ENCODE results near the gene LRMDA.

Gene LRMDA

DNA sequence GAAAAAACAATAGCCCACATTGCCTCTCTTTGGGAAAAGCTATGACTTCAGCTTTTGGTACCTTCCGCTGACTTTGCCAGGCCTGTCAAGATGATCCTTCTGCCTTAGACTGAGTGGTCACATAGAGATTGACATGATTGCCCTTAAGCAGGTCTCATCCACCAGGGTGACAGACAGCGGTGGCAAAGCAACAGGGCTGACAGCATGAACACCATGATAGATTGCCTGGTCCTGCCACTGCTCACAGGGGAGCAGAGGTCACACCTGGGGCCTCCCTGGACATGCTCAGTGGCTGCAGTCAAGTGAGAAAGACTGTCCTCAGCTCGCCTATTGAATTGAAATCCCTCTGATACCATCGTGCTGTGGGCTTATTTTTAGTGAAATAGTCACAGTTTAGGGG, 1125.9 kb downstream of the LRMDA start:
- no peak overlapping the region for H2BK120ac ChIP-seq (ENCODE audit: low read depth, low read length)
- no peak for DNase-seq
- no peak overlapping the region for H3K9ac ChIP-seq (ENCODE audit: low read length)
- H3K27ac ChIP-seq (ENCODE audit: low read length, poor library complexity, severe bottlenecking), result no peak overlapping the region
- H3K9me3 ChIP-seq (ENCODE audit: control insufficient read depth, low read length), result no peaks in the 10 kb centered on the region
- WGBS, result 84% methylated on average over 4 of the region's 4 CpGs
- no peak overlapping the region for H4K8ac ChIP-seq (ENCODE audit: low read length)
- H2AFZ ChIP-seq (ENCODE audit: low read depth, low read length), result no peak overlapping the region
- H2BK12ac ChIP-seq (ENCODE audit: low read length in 2 of 2), result peak overlapping the region in 1 of 2 experiments; percentile 50
- no peak overlapping the region for H2AK5ac ChIP-seq (ENCODE audit: low read length, severe bottlenecking)
- H2BK15ac ChIP-seq (ENCODE audit: low read depth, poor library complexity, severe bottlenecking), result no peak overlapping the region
- peaks cover 1% of the 10 kb centered on the region for H3K4me1 ChIP-seq (ENCODE audit: control insufficient read depth, insufficient read depth, low read depth, low read length)
- peak overlapping the region in 1 of 2 experiments; percentile 85 for H3K23ac ChIP-seq (ENCODE audit: low read length in 2 of 2)
- no peaks in the 10 kb centered on the region for H3K79me1 ChIP-seq (replicated peaks; ENCODE audit: low read length, poor library complexity, severe bottlenecking)
- H3K27me3 ChIP-seq (ENCODE audit: control insufficient read depth in 1 of 2, insufficient read depth in 1 of 2, low read length in 2 of 2), result no peaks in the 10 kb centered on the region
- H3K36me3 ChIP-seq (ENCODE audit: control insufficient read depth in 1 of 2, insufficient read depth in 2 of 2, low read depth in 1 of 2, low read length in 2 of 2), result no peaks in the 10 kb centered on the region
- H3K14ac ChIP-seq (ENCODE audit: low read length in 2 of 2), result peak overlapping the region in 1 of 2 experiments; percentile 61
- H3K18ac ChIP-seq (ENCODE audit: low read depth in 1 of 2, low read length in 2 of 2), result peak overlapping the region; percentile 10 to 16
- peak overlapping the region in 1 of 2 experiments; percentile 9 for H3K4ac ChIP-seq (ENCODE audit: low read depth in 1 of 2, low read length in 2 of 2)
- H3K4me2 ChIP-seq (ENCODE audit: low read length, poor library complexity, severe bottlenecking), result no peak overlapping the region
- H4K91ac ChIP-seq (ENCODE audit: low read length), result no peak overlapping the region
- no peak overlapping the region for H3K4me3 ChIP-seq (ENCODE audit: insufficient read depth in 1 of 2, low read depth in 1 of 2, low read length in 2 of 2)
- no peak overlapping the region for H2BK5ac ChIP-seq (ENCODE audit: low read depth, low read length, poor library complexity, severe bottlenecking)

DNA sequence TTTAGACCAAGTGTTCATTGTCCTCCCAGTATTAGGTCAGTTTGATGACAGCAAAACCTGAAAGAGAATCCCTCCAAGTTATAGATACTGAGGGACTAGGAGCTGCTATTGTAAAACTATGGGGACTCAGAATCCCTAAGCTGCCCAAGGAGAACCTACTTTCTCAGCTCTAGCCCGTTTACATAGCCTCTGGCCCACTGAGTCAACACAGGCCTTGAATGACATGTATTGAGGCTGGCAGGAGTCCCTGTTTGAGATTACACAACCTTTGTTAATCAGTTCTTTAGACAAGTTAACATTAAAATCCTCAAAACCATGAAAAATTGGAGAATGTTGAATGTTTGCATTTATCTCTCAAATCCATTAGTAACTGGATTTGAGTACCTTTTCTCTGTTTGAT, 1127.2 kb downstream of the LRMDA start:
- Histone ChIP-seq H2BK12ac (ENCODE audit: low read length in 2 of 2) (no peak overlapping the region), H2BK120ac (ENCODE audit: low read depth, low read length) (no peak overlapping the region), H2AK5ac (ENCODE audit: low read length, severe bottlenecking) (no peak overlapping the region), H4K8ac (ENCODE audit: low read length) (no peak overlapping the region), H3K27me3 (ENCODE audit: control insufficient read depth in 1 of 2, insufficient read depth in 1 of 2, low read length in 2 of 2) (no peaks in the 10 kb centered on the region), H2BK15ac (ENCODE audit: low read depth, poor library complexity, severe bottlenecking) (no peak overlapping the region), H3K14ac (ENCODE audit: low read length in 2 of 2) (no peak overlapping the region), H3K4me3 (ENCODE audit: insufficient read depth in 1 of 2, low read depth in 1 of 2, low read length in 2 of 2) (no peak overlapping the region), H2AFZ (ENCODE audit: low read depth, low read length) (no peak overlapping the region), H3K27ac (ENCODE audit: low read length, poor library complexity, severe bottlenecking) (peak overlapping the region; percentile 31), H3K9me3 (ENCODE audit: control insufficient read depth, low read length) (no peaks in the 10 kb centered on the region), H3K18ac (ENCODE audit: low read depth in 1 of 2, low read length in 2 of 2) (no peak overlapping the region), H3K36me3 (ENCODE audit: control insufficient read depth in 1 of 2, insufficient read depth in 2 of 2, low read depth in 1 of 2, low read length in 2 of 2) (no peaks in the 10 kb centered on the region), H3K4me2 (ENCODE audit: low read length, poor library complexity, severe bottlenecking) (no peak overlapping the region), H3K9ac (ENCODE audit: low read length) (no peak overlapping the region), H3K4me1 (ENCODE audit: control insufficient read depth, insufficient read depth, low read depth, low read length) (peaks cover 1% of the 10 kb centered on the region), H3K79me1 (replicated peaks; ENCODE audit: low read length, poor library complexity, severe bottlenecking) (no peaks in the 10 kb centered on the region), H3K4ac (ENCODE audit: low read depth in 1 of 2, low read length in 2 of 2) (no peak overlapping the region), H3K23ac (ENCODE audit: low read length in 2 of 2) (no peak overlapping the region), H4K91ac (ENCODE audit: low read length) (no peak overlapping the region), H2BK5ac (ENCODE audit: low read depth, low read length, poor library complexity, severe bottlenecking) (no peak overlapping the region)
- no CpG with 5 or more reads among the region's 1 CpG for WGBS
- DNase-seq, result peak; percentile 72

DNA sequence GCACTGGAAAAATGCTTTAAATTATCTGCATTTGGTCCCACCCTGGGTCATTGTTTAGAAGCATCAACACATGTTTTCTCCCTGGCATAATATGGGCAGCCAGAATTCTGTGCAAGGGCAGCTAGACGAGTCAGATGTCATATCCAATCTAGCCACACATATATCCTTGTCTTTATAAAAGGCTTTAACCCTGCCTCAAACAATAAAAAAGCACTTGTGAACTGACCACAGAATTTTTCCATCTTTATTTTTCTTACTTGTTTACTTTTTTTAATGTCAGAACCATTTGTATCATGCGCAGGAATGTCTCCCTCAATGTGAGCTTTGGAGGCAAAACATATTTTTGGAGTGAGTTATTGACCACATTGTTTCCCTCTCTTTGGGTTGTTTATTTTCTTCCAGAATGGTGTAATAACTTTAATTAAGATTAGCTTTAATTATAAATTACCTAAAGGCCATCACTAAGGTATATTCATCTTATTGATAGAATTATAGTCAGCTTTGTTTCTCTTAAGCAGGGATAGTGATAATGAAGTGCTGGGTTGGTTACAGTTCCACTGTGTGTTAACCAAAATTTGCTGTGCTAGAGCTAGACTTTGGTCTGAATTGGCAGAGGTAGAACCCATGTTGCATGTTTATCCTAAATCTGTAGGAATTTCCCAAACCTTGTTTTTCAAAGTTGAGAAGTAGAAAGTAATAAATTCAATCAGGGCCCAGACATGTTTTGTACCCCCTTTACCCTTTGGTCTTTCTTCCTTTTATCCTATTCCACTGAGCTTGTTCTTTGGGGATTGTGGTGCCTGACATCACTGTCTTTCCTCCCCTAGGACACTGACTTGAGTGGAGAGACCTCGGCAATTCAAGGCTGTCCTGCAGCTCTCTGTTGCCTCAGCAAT, 1127.8 kb downstream of the LRMDA start:
- Histone ChIP-seq H2BK120ac (ENCODE audit: low read depth, low read length) (no peak overlapping the region), H3K23ac (ENCODE audit: low read length in 2 of 2) (no peak overlapping the region), H3K9me3 (ENCODE audit: control insufficient read depth, low read length) (no peaks in the 10 kb centered on the region), H3K4me1 (ENCODE audit: control insufficient read depth, insufficient read depth, low read depth, low read length) (peaks cover 1% of the 10 kb centered on the region), H3K9ac (ENCODE audit: low read length) (no peak overlapping the region), H3K27me3 (ENCODE audit: control insufficient read depth in 1 of 2, insufficient read depth in 1 of 2, low read length in 2 of 2) (no peaks in the 10 kb centered on the region), H2BK12ac (ENCODE audit: low read length in 2 of 2) (peak overlapping the region in 1 of 2 experiments; percentile 71), H3K79me1 (replicated peaks; ENCODE audit: low read length, poor library complexity, severe bottlenecking) (no peaks in the 10 kb centered on the region), H3K4ac (ENCODE audit: low read depth in 1 of 2, low read length in 2 of 2) (no peak overlapping the region), H3K4me3 (ENCODE audit: insufficient read depth in 1 of 2, low read depth in 1 of 2, low read length in 2 of 2) (no peak overlapping the region), H2BK5ac (ENCODE audit: low read depth, low read length, poor library complexity, severe bottlenecking) (peak overlapping the region; percentile 4), H3K14ac (ENCODE audit: low read length in 2 of 2) (no peak overlapping the region), H2AFZ (ENCODE audit: low read depth, low read length) (no peak overlapping the region), H4K91ac (ENCODE audit: low read length) (no peak overlapping the region), H4K8ac (ENCODE audit: low read length) (no peak overlapping the region), H3K27ac (ENCODE audit: low read length, poor library complexity, severe bottlenecking) (peak overlapping the region; percentile 31), H2BK15ac (ENCODE audit: low read depth, poor library complexity, severe bottlenecking) (no peak overlapping the region), H3K36me3 (ENCODE audit: control insufficient read depth in 1 of 2, insufficient read depth in 2 of 2, low read depth in 1 of 2, low read length in 2 of 2) (no peaks in the 10 kb centered on the region), H3K18ac (ENCODE audit: low read depth in 1 of 2, low read length in 2 of 2) (no peak overlapping the region), H3K4me2 (ENCODE audit: low read length, poor library complexity, severe bottlenecking) (no peak overlapping the region), H2AK5ac (ENCODE audit: low read length, severe bottlenecking) (no peak overlapping the region)
- DNase-seq, result peak; percentile 82
- WGBS, result 0% methylated on average over 2 of the region's 3 CpGs

DNA sequence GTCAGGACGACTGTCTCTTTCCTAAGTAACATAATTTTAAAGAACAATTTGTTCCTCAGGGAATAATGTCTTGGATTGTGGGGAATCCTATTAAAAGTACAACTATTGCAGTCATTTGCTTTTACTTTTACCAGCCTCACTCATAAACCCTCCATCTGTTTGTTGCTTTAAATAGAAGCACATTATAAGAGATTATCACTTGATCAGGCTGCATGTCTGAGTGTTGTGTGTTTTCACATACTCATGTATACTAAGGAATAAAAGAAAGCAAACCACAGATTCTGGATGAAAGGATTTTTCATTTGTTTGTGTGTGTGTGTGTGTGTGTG, 1128.4 kb downstream of the LRMDA start:
- WGBS, result no CpG with 5 or more reads among the region's 1 CpG
- Histone ChIP-seq H2BK15ac (ENCODE audit: low read depth, poor library complexity, severe bottlenecking) (no peak overlapping the region), H3K18ac (ENCODE audit: low read depth in 1 of 2, low read length in 2 of 2) (no peak overlapping the region), H2AFZ (ENCODE audit: low read depth, low read length) (no peak overlapping the region), H3K4ac (ENCODE audit: low read depth in 1 of 2, low read length in 2 of 2) (no peak overlapping the region), H3K27me3 (ENCODE audit: control insufficient read depth in 1 of 2, insufficient read depth in 1 of 2, low read length in 2 of 2) (no peaks in the 10 kb centered on the region), H3K14ac (ENCODE audit: low read length in 2 of 2) (no peak overlapping the region), H2BK12ac (ENCODE audit: low read length in 2 of 2) (peak overlapping the region in 1 of 2 experiments; percentile 71), H3K79me1 (replicated peaks; ENCODE audit: low read length, poor library complexity, severe bottlenecking) (no peaks in the 10 kb centered on the region), H2AK5ac (ENCODE audit: low read length, severe bottlenecking) (no peak overlapping the region), H2BK5ac (ENCODE audit: low read depth, low read length, poor library complexity, severe bottlenecking) (peak overlapping the region; percentile 4), H4K8ac (ENCODE audit: low read length) (no peak overlapping the region), H3K4me1 (ENCODE audit: control insufficient read depth, insufficient read depth, low read depth, low read length) (peaks cover 1% of the 10 kb centered on the region), H3K36me3 (ENCODE audit: control insufficient read depth in 1 of 2, insufficient read depth in 2 of 2, low read depth in 1 of 2, low read length in 2 of 2) (no peaks in the 10 kb centered on the region), H3K23ac (ENCODE audit: low read length in 2 of 2) (no peak overlapping the region), H3K4me3 (ENCODE audit: insufficient read depth in 1 of 2, low read depth in 1 of 2, low read length in 2 of 2) (no peak overlapping the region), H2BK120ac (ENCODE audit: low read depth, low read length) (no peak overlapping the region), H3K27ac (ENCODE audit: low read length, poor library complexity, severe bottlenecking) (peak overlapping the region; percentile 2), H4K91ac (ENCODE audit: low read length) (no peak overlapping the region), H3K9me3 (ENCODE audit: control insufficient read depth, low read length) (no peaks in the 10 kb centered on the region), H3K4me2 (ENCODE audit: low read length, poor library complexity, severe bottlenecking) (no peak overlapping the region), H3K9ac (ENCODE audit: low read length) (no peak overlapping the region)
- DNase-seq, result peak; percentile 63

Data from mesenchymal stem cell (in vitro differentiated cells and primary cell).